ENCODE measurements around the gene LMO3. TPM values are rescaled to one million over a fixed set of nuclear protein-coding genes. Genes with fewer than 3 reads are reported as not detected.

Gene LMO3
- total and polyA plus RNA-seq, 2 of the 4 experiments (the other 2 are of a cell fraction): 0.54 to 0.84 TPM

DNA sequence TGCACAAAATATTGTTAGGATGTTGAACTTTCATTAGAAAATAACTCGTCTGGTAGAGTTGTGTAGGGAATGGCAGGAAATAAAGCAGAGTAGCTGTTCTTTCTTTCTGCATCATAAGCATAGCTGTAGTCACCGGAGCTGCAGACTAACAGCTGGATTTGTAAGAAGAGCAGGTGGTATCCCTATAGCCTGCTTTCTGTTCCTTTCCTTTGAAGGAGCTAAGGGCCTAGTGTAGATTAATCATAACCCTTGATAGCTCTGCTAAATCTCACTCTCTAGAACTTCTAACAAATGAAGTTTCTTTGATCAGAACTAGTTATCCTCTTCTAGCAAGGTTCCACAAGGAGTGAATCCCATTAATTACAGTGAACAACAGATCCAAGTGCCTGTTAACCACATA, 3.5 kb downstream of the LMO3 start:
- Histone ChIP-seq H2BK15ac (ENCODE audit: low read depth, low read length) (no peak overlapping the region), H3K4me3 (ENCODE audit: insufficient read depth, low read depth, low read length) (no peak overlapping the region), H4K91ac (ENCODE audit: insufficient read depth, low read depth, low read length) (no peak overlapping the region), H2AFZ (replicated peaks; ENCODE audit: low read length, poor library complexity) (no peak overlapping the region), H2AK5ac (ENCODE audit: low read depth, low read length) (no peak overlapping the region), H3K9ac (ENCODE audit: low read depth, low read length) (no peak overlapping the region), H3K4me1 (ENCODE audit: control insufficient read depth, insufficient read depth, low read length) (peaks cover 2% of the 10 kb centered on the region; the same call in 1 of the 2 replicates), H3K79me1 (ENCODE audit: low read depth in 1 of 2, low read length in 2 of 2) (no peaks in the 10 kb centered on the region), H3K23ac (ENCODE audit: low read depth, low read length) (no peak overlapping the region), H2BK5ac (ENCODE audit: low read depth, low read length, poor library complexity, severe bottlenecking) (no peak overlapping the region), H3K4ac (ENCODE audit: low read depth, low read length) (no peak overlapping the region), H3K56ac (ENCODE audit: extremely low read depth, insufficient read depth, low read length) (no peak overlapping the region), H3K18ac (ENCODE audit: low read depth, low read length) (no peak overlapping the region), H3K27ac (ENCODE audit: insufficient read depth, low read length) (no peak overlapping the region), H3K14ac (replicated peaks; ENCODE audit: low read depth, low read length) (no peak overlapping the region), H3K9me3 (ENCODE audit: control insufficient read depth, insufficient read depth, low read length) (no peaks in the 10 kb centered on the region), H4K20me1 (ENCODE audit: insufficient read depth, low read length) (no peaks in the 10 kb centered on the region), H3K4me2 (ENCODE audit: low read depth, low read length) (no peak overlapping the region), H3K27me3 (ENCODE audit: control insufficient read depth, insufficient read depth, low read length) (peaks cover 12% of the 10 kb centered on the region), H2BK20ac (ENCODE audit: low read depth, low read length) (no peak overlapping the region), H3K36me3 (ENCODE audit: control insufficient read depth, insufficient read depth, low read length) (no peaks in the 10 kb centered on the region), H2BK120ac (ENCODE audit: low read depth, low read length) (no peak overlapping the region), H4K5ac (ENCODE audit: low read depth, low read length) (no peak overlapping the region), H3K9me1 (ENCODE audit: insufficient read depth, low read length) (no peaks in the 10 kb centered on the region; the same call in 1 of the 2 replicates), H2AK9ac (replicated peaks; ENCODE audit: low read depth, low read length, poor library complexity) (no peak overlapping the region), H4K8ac (ENCODE audit: low read depth in 2 of 2, low read length in 2 of 2) (no peak overlapping the region)
- ChIA-PET POLR2A (ENCODE audit: unreplicated experiment) (interaction anchor here (0.6 kb wide), 1 partner anchor 972 kb away, joined by 3 read pairs; no protein-coding TSS in a partner anchor), CTCF (no interaction called here)
- no CpG with 5 or more reads among the region's 2 CpGs for WGBS, 2 experiments (ENCODE audit: extremely low coverage in 2 of 2, insufficient read length in 1 of 2)
- TF ChIP-seq BHLHE40 (IDR thresholded peaks at IDR 0.05; ENCODE audit: low read depth, low read length) (no peak), FOS (IDR thresholded peaks at IDR 0.05; ENCODE audit: low read depth, low read length) (no peak), MXI1 (IDR thresholded peaks at IDR 0.05; ENCODE audit: borderline replicate concordance, low read depth, low read length) (no peak), MAZ (IDR thresholded peaks at IDR 0.05; ENCODE audit: borderline replicate concordance, low read depth, low read length) (no peak), POLR2A (IDR thresholded peaks at IDR 0.05; ENCODE audit: low read depth, low read length) (no peak), RAD21 (IDR thresholded peaks at IDR 0.05; ENCODE audit: low read length) (no peak), SMC3 (IDR thresholded peaks at IDR 0.05; ENCODE audit: low read depth, low read length) (no peak), CEBPB (IDR thresholded peaks at IDR 0.05; ENCODE audit: low read depth, low read length) (no peak), RCOR1 (IDR thresholded peaks at IDR 0.05; ENCODE audit: insufficient replicate concordance, low read length) (no peak), RFX5 (IDR thresholded peaks at IDR 0.05; ENCODE audit: low read depth, low read length) (no peak), CHD1 (IDR thresholded peaks at IDR 0.05; ENCODE audit: low read depth, low read length) (no peak), MAFK (IDR thresholded peaks at IDR 0.05; ENCODE audit: low read depth, low read length) (no peak)
- TF ChIP-seq, protein P1, sequence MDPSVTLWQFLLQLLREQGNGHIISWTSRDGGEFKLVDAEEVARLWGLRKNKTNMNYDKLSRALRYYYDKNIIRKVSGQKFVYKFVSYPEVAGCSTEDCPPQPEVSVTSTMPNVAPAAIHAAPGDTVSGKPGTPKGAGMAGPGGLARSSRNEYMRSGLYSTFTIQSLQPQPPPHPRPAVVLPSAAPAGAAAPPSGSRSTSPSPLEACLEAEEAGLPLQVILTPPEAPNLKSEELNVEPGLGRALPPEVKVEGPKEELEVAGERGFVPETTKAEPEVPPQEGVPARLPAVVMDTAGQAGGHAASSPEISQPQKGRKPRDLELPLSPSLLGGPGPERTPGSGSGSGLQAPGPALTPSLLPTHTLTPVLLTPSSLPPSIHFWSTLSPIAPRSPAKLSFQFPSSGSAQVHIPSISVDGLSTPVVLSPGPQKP (IDR thresholded peaks at IDR 0.05; ENCODE audit: borderline replicate concordance, low read depth, low read length): no peak
- TF ChIP-seq, protein P2, sequence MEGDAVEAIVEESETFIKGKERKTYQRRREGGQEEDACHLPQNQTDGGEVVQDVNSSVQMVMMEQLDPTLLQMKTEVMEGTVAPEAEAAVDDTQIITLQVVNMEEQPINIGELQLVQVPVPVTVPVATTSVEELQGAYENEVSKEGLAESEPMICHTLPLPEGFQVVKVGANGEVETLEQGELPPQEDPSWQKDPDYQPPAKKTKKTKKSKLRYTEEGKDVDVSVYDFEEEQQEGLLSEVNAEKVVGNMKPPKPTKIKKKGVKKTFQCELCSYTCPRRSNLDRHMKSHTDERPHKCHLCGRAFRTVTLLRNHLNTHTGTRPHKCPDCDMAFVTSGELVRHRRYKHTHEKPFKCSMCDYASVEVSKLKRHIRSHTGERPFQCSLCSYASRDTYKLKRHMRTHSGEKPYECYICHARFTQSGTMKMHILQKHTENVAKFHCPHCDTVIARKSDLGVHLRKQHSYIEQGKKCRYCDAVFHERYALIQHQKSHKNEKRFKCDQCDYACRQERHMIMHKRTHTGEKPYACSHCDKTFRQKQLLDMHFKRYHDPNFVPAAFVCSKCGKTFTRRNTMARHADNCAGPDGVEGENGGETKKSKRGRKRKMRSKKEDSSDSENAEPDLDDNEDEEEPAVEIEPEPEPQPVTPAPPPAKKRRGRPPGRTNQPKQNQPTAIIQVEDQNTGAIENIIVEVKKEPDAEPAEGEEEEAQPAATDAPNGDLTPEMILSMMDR (conservative IDR thresholded peaks at IDR 0.05; ENCODE audit: low read depth, low read length): no peak
- dilution Hi-C loops (cut with HindIII; ENCODE audit: low sequenced_read_pairs, unreplicated experiment): no loop called here
- BruUV-seq (replicated peaks): no TSS peak
- no peak for ATAC-seq (ENCODE audit: low read depth)
- no peak for DNase-seq
- intact Hi-C loops (cut with micrococcal nuclease): no loop called here
- in situ Hi-C loops (cut with MboI; ENCODE audit: low sequenced_read_pairs): no loop called here
